ELR (cell line): ENCODE data around the gene MIAT.

ENCODE experiments used
- DNase-seq: peaks from one replicate; pipeline ENCODE4 v3.0.0-alpha.2; 2015; ENCODE audit warnings: low read depth

Gene MIAT

GRCh38 chr22:26669060-26669481 is 11.7 kb downstream of the MIAT start:
- peak; percentile 67 for DNase-seq

DNA sequence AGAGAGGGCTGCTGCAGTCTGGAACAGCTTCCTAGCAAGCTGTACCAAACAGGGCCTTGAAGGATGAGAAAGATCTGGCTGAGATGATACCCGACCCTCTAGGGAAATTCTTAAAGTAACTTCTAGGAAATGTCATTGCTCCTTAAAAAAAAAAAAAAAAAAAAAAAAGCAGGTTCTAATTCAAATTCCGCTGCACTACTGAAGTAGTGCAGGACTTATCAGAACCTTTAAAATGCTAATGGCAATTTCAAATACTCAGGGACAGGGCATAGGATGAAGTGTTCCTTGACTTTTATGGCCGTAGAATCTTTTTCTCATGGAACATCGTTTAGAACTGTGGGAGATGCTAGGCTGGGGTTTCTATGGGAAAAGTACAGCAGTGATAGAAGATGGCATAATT is 13.1 kb downstream of the MIAT start:
- no peak for DNase-seq

GRCh38 chr22:26671317-26672059 is 14.1 kb downstream of the MIAT start:
- DNase-seq: no peak

GRCh38 chr22:26672060-26672471 is 14.7 kb downstream of the MIAT start:
- DNase-seq: no peak

DNA sequence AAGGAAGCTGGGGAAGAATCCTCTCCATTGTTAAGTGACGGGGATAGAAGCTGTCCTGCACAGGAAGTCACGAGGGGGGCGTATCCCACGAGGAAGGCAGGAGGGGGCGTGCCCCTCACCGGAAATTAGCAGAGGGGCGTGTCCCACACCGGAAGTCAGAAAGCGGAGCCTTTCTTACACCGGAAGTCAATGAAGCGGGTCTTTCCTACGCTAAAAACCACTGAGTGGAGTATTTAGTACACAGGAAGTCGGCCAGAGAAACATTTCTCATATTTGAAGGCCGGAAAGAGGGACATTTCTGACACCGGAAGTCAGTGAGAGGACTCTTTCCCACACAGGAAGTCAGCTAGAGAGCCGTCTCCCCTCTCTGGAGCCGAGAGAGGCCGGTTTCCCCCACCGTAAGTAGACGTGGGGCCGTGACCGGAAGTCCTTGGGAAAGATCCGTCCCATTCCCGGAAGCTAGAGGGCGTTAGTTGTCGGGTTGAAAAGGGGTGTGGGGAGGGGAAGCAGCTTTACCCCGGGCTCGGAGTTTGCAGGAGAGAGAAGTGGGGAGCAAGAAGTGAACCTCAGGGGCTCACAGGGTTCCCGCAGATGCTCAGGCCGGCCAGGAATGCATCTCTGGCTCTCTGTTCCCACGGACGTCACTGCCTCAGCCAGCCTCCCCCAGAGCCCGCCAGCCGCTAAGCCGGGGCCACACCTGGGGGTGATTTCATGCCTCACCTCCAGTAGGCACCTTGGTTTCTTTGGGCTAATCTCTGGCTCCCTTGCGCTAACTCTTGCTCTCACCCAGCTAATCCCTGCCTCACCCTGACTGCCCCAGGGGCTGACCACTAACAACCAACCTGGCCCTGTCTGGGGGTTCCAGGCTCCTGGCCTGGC is 15.4 kb downstream of the MIAT start:
- peak; percentile 96 for DNase-seq

GRCh38 chr22:26673486-26673885 is 16.1 kb downstream of the MIAT start:
- DNase-seq: peak; percentile 55

DNA sequence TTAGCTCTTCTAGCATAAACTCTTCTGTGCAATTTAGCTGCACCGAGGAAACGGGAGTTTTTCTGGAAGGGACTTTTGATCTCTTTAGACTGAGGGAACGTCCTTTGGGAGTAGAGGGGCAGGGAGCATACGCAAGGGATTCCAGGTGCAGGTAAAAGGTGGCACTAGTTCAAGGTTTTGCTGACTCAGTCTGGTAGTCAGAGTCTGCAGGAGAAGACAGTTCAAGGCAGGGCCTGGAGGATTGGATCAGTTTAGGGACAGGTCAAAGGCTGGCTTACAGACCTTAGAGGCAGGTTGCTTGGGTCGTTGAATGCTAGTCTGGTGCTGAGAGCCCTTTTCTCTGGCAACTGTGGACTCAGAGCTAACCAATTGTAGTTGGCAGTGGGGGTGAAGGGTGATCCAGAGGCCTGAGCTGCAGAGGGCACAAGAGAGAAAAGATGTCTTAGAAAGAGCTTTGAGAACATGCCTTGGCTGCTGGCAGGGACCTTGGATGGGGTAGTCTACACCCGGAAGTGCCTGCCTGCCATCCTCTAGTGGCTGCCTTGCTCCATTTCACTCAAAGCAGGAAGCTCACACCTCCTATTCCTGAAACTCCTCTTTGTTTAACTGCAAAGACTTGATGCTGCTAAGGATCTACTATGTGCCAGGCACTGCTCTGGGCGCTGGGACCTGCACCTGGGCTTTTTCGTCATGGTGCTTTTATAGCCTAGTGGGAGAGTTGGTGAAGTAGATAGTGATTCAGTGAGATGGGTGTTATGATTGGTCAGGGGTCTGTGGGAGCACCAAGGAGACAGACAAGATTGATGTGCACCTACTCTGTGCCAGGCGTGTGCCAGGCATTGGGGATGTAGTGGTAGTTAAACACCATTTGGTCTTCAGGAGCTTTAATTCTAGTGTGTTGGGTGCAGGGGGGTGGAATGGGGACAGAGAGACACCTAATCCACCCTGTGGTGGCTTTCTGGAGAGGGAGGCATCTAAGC is 17.1 kb downstream of the MIAT start:
- DNase-seq: no peak

- no peak for DNase-seq
Observed at GRCh38 chr22:26675687-26676268, 18.4 kb downstream of the MIAT start.

GRCh38 chr22:26677217-26677616 is 19.8 kb downstream of the MIAT start:
- DNase-seq: no peak

- peak; percentile 77 for DNase-seq
Observed at GRCh38 chr22:26679003-26679629, 21.7 kb downstream of the MIAT start.

DNA sequence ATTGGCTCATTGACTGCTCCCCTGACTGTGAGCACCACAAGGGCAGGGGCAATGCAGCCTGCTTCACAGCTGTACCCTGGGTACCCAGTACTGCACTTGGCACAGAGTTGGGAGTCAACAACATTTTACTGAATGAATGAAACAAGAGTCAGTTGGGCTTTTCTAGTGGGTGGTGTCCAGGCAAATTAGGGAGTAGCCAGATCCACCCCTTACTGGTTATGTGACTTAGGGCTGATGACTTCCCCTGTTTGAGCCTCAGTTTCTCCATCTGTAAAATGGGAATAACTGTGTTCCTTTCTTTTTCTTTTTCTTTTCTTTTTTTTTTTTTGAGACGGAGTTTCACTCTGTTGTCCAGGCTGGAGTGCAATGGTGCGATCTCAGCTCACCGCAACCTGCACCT is 23.1 kb downstream of the MIAT start:
- no peak for DNase-seq

GRCh38 chr22:26681395-26681821 is 24.0 kb downstream of the MIAT start:
- DNase-seq: peak; percentile 68

DNA sequence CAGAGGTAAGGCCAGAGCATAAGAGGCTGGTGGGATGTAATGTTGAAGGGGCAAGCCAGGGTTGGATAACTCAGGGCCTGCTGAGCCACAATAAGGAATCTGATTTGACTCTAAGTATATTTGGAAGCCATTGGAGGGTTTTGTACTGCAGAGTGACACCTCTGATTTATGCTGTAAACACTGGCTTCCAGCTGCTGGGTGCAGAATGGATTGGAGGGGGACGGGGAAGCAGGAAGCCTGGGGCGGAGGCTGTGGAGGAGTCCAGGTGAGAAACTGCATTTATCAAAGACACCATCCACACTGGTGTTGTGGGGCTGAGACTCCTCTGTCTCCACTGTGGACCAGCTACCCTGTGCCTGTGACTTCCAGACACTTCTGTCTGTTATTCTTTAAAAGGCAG is 26.8 kb downstream of the MIAT start:
- no peak for DNase-seq

- no peak for DNase-seq
Observed at GRCh38 chr22:26685601-26686000, 28.2 kb downstream of the MIAT start.

DNA sequence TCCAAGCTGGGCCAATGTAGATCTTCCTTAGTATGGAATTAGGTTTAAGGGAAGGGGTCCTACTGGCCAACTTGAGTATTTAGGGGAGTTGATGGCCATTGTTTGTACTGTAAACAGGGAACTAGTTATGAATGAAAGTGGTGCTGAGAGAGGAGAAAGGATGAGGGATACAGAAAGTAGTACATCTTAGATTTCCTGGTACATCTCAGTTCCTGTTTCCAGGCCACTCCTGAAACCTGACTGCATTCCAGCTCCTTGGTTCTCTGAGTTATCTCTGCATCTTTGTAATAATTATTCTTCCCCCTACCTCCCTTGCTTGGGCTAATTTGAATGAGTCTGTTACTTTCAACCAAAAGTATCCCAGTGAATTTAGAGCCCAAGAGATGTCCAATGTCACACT is 30.1 kb downstream of the MIAT start:
- DNase-seq: no peak

DNA sequence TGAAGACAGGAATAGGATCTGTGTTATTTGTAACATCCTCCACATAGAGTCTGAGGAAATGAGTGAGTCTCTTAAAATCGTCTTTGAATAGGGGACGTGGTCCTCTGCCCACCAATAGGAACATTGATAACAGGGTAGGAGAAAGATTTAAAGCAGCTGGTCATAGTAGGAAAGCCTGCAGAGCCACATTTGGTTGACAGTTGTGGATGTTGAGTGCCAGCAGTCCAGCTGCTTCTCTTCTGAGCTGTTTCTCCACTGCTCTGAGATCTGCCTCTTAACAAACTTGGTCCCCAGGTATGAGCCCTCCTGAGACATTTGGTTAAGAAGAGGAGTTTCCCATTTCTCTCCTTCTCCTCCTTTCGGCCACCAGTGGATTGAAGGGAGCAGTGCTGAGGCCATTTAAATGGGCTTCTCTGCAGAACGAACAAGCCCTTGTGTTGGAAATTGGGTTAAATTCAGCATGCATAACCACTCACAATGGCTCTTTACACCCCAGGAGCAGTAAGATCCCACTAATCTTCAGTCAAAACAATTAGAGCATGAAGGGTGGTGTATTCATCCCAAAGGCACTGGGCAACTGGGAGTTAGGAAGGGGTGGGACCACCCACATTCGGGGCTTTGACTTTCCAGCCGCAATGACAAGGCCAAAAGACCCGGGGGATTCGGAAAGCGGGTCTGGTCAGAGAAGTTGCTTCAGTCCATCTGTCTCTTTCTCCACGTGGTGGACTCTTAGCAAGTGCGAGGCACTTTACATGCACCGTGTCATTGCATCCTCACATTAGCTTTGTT is 32.3 kb downstream of the MIAT start:
- no peak for DNase-seq

DNA sequence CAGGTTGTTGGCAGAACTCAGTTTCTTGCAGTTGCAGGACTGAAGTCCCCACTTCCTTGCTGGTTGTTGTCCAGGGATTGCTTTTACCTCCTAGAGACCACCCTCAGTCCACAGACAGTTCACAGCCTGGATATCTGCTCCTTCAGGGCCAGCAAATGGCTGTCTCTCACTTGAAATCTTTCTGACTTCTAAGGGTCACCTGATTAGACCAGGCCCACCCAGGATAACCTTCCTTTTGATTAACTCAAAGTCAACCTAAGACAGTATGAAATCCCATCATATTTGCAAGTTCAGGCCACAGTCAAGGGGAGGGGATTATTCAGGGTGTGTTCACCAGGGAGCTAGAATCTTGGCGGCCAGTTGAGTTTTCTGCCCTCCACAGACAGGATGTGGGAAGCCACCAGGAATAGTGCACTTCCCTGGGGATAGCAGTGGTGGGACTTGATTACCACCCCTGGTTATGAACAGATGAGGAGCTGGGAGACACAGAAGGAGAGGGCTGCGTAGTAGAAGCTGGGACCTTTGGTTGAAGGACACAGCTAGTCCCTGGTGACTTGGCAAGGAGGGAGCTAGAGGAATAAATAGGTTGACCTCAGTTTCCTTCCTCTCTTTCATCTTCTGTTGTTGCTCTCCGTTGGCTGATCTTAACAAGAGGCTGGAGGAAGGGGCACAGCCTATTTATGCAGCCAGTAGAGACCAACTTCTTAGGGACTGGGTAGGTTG is 33.4 kb downstream of the MIAT start:
- no peak for DNase-seq

- no peak for DNase-seq
Observed at GRCh38 chr22:26691377-26691716, 34.0 kb downstream of the MIAT start.

- no peak for DNase-seq
Observed at GRCh38 chr22:26692215-26692614, 34.8 kb downstream of the MIAT start.

DNA sequence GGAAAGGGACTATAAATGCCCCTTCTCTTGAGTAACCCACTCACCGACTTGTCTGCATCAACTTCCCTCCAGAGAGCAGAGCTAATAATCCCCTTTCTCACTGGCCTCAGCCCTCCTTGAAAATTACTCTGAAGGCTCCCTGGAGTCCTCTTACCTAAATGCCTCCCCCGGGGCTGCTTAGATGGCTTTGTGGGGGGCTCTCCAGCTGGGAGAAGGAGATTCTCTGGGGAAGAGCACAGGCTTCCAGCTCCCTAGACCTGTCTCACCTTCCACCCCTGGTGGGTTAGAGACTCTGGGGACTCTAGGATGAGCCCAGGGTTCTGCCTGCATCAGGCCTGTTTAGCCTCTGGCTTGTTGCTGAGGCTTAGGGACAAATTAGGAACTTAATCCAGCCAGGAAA is 39.8 kb downstream of the MIAT start:
- DNase-seq: no peak
